ENCODE results near the gene PDE2A. TPM values are rescaled to one million over a fixed set of nuclear protein-coding genes. Genes with fewer than 3 reads are reported as not detected.

Gene PDE2A
- total RNA-seq, 1 donor from 2014 or later, result 19.6 TPM

GRCh38 chr11:72630104-72630852 lies 43.9 kb downstream of the PDE2A start:
- intact Hi-C loops (cut with micrococcal nuclease), result no loop called here
- DNase-seq, result no peak
- H3K4me1 ChIP-seq, result peaks cover 100% of the 10 kb centered on the region

GRCh38 chr11:72629266-72629665 lies 45.0 kb downstream of the PDE2A start:
- Histone ChIP-seq H3K27ac (replicated peaks) (peak overlapping the region; percentile 85), H3K4me1 (peaks cover 100% of the 10 kb centered on the region), H3K27me3 (ENCODE audit: low read depth) (no peaks in the 10 kb centered on the region), H3K9me3 (replicated peaks) (no peaks in the 10 kb centered on the region), H3K36me3 (no peaks in the 10 kb centered on the region), H3K4me3 (no peak overlapping the region)
- intact Hi-C loops (cut with micrococcal nuclease), result no loop called here
- DNase-seq, result peak; percentile 71
- no peak for TF ChIP-seq CTCF (IDR thresholded peaks at IDR 0.05; ENCODE audit: borderline replicate concordance)

More at GRCh38 chr11:72630104-72630852, 43.9 kb downstream of the PDE2A start:
- H3K4me3 ChIP-seq, result no peak overlapping the region
- TF ChIP-seq CTCF (IDR thresholded peaks at IDR 0.05; ENCODE audit: borderline replicate concordance), result no peak
- H3K27ac ChIP-seq (replicated peaks), result peak overlapping the region; percentile 85
- no peaks in the 10 kb centered on the region for H3K27me3 ChIP-seq (ENCODE audit: low read depth)
- no peaks in the 10 kb centered on the region for H3K9me3 ChIP-seq (replicated peaks)
- no peaks in the 10 kb centered on the region for H3K36me3 ChIP-seq

- peak overlapping the region; percentile 85 for H3K27ac ChIP-seq (replicated peaks)
- no peak for TF ChIP-seq CTCF (IDR thresholded peaks at IDR 0.05; ENCODE audit: borderline replicate concordance)
These were observed 46.5 kb downstream of the PDE2A start for GRCh38 chr11:72627594-72628281.

GRCh38 chr11:72626414-72626936 lies 47.7 kb downstream of the PDE2A start:
- no peaks in the 10 kb centered on the region for H3K9me3 ChIP-seq (replicated peaks)
- H3K4me1 ChIP-seq, result peaks cover 74% of the 10 kb centered on the region
- H3K27me3 ChIP-seq (ENCODE audit: low read depth), result no peaks in the 10 kb centered on the region
- no peak for TF ChIP-seq CTCF (IDR thresholded peaks at IDR 0.05; ENCODE audit: borderline replicate concordance)
- no peak overlapping the region for H3K4me3 ChIP-seq
- no peak for DNase-seq
- H3K36me3 ChIP-seq, result no peaks in the 10 kb centered on the region
- intact Hi-C loops (cut with micrococcal nuclease), result no loop called here
- H3K27ac ChIP-seq (replicated peaks), result peak overlapping the region; percentile 85

More at GRCh38 chr11:72627594-72628281, 46.5 kb downstream of the PDE2A start:
- Histone ChIP-seq H3K4me3 (no peak overlapping the region), H3K4me1 (peaks cover 87% of the 10 kb centered on the region), H3K27me3 (ENCODE audit: low read depth) (no peaks in the 10 kb centered on the region), H3K36me3 (no peaks in the 10 kb centered on the region), H3K9me3 (replicated peaks) (no peaks in the 10 kb centered on the region)
- DNase-seq, result peak; percentile 56
- intact Hi-C loops (cut with micrococcal nuclease), result no loop called here

GRCh38 chr11:72625691-72626413 lies 48.4 kb downstream of the PDE2A start:
- intact Hi-C loops (cut with micrococcal nuclease), result no loop called here
- peaks cover 68% of the 10 kb centered on the region for H3K4me1 ChIP-seq
- no peak for TF ChIP-seq CTCF (IDR thresholded peaks at IDR 0.05; ENCODE audit: borderline replicate concordance)
- DNase-seq, result peak; percentile 75
- H3K9me3 ChIP-seq (replicated peaks), result no peaks in the 10 kb centered on the region
- H3K27me3 ChIP-seq (ENCODE audit: low read depth), result no peaks in the 10 kb centered on the region
- H3K36me3 ChIP-seq, result no peaks in the 10 kb centered on the region
- peak overlapping the region; percentile 13 for H3K4me3 ChIP-seq
- H3K27ac ChIP-seq (replicated peaks), result peak overlapping the region; percentile 85
